ENCODE measurements around the gene CCDC192.

GRCh38 chr5:127814588-127814973 lies 111.4 kb downstream of the CCDC192 start:
- TF ChIP-seq CTCF (IDR thresholded peaks at IDR 0.05; ENCODE audit: low read depth, low read length) (no peak), EZH2phosphoT487 (IDR thresholded peaks at IDR 0.05; ENCODE audit: low read depth) (no peak)
